ENCODE data around the gene SH3GL1. TPM values are rescaled to one million over a fixed set of nuclear protein-coding genes. Genes with fewer than 3 reads are reported as not detected.

SH3GL1 gene
- total and polyA plus RNA-seq, 9 of the 15 experiments (the other 6 are each of a cell fraction or from before 2014, with no cell fraction given), result 1.7 to 75.3 (median 25.7) TPM

GRCh38 chr19:4361152-4362046 is 38.9 kb downstream of the SH3GL1 start (continued):
- TF ChIP-seq SP2 (IDR thresholded peaks at IDR 0.05; ENCODE audit: extremely low read depth, low read depth, low read length, poor library complexity, severe bottlenecking) (no peak), THRA (IDR thresholded peaks at IDR 0.05) (no peak), KDM1A (IDR thresholded peaks at IDR 0.05) (no peak), RBM39 (optimal IDR thresholded peaks at IDR 0.05; ENCODE audit: low read depth, low read length) (no peak), HMBOX1 (IDR thresholded peaks at IDR 0.05) (no peak), RFX1 (IDR thresholded peaks at IDR 0.05) (no peak), CHCHD3 (CRISPR knock-in tag; IDR thresholded peaks at IDR 0.05) (no peak), ZNF274 (IDR thresholded peaks at IDR 0.05; ENCODE audit: borderline replicate concordance, low read depth, low read length) (no peak), RBM34 (IDR thresholded peaks at IDR 0.05; ENCODE audit: borderline replicate concordance, insufficient read depth, low read length) (no peak), U2AF1 (optimal IDR thresholded peaks at IDR 0.05; ENCODE audit: low read depth, low read length) (no peak), ARID2 (IDR thresholded peaks at IDR 0.05) (no peak), HMG20A (CRISPR knock-in tag; conservative IDR thresholded peaks at IDR 0.05) (no peak), ZFP30 (CRISPR knock-in tag; IDR thresholded peaks at IDR 0.05; ENCODE audit: borderline replicate concordance) (no peak), NCOA1 (IDR thresholded peaks at IDR 0.05; ENCODE audit: low read depth) (no peak), POLR2A (conservative IDR thresholded peaks at IDR 0.05) (peak; percentile 3; the same call in 1 of the 2 replicates)
- TF ChIP-seq, protein P1, sequence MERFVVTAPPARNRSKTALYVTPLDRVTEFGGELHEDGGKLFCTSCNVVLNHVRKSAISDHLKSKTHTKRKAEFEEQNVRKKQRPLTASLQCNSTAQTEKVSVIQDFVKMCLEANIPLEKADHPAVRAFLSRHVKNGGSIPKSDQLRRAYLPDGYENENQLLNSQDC (CRISPR knock-in tag; IDR thresholded peaks at IDR 0.05), result no peak
- TF ChIP-seq, protein P2, sequence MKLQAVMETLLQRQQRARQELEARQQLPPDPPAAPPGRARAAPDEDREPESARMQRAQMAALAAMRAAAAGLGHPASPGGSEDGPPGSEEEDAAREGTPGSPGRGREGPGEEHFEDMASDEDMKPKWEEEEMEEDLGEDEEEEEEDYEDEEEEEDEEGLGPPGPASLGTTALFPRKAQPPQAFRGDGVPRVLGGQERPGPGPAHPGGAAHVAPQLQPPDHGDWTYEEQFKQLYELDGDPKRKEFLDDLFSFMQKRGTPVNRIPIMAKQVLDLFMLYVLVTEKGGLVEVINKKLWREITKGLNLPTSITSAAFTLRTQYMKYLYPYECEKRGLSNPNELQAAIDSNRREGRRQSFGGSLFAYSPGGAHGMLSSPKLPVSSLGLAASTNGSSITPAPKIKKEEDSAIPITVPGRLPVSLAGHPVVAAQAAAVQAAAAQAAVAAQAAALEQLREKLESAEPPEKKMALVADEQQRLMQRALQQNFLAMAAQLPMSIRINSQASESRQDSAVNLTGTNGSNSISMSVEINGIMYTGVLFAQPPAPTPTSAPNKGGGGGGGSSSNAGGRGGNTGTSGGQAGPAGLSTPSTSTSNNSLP (IDR thresholded peaks at IDR 0.05; ENCODE audit: borderline replicate concordance, low read depth, low read length), result no peak
- TF ChIP-seq, protein P3, sequence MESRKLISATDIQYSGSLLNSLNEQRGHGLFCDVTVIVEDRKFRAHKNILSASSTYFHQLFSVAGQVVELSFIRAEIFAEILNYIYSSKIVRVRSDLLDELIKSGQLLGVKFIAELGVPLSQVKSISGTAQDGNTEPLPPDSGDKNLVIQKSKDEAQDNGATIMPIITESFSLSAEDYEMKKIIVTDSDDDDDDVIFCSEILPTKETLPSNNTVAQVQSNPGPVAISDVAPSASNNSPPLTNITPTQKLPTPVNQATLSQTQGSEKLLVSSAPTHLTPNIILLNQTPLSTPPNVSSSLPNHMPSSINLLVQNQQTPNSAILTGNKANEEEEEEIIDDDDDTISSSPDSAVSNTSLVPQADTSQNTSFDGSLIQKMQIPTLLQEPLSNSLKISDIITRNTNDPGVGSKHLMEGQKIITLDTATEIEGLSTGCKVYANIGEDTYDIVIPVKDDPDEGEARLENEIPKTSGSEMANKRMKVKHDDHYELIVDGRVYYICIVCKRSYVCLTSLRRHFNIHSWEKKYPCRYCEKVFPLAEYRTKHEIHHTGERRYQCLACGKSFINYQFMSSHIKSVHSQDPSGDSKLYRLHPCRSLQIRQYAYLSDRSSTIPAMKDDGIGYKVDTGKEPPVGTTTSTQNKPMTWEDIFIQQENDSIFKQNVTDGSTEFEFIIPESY (CRISPR knock-in tag; IDR thresholded peaks at IDR 0.05), result peak; percentile 45; the same call in 1 of the 2 replicates

Measured in K562 (cell line).